Measurements from ENCODE around the gene DACT1.

Gene DACT1

DNA sequence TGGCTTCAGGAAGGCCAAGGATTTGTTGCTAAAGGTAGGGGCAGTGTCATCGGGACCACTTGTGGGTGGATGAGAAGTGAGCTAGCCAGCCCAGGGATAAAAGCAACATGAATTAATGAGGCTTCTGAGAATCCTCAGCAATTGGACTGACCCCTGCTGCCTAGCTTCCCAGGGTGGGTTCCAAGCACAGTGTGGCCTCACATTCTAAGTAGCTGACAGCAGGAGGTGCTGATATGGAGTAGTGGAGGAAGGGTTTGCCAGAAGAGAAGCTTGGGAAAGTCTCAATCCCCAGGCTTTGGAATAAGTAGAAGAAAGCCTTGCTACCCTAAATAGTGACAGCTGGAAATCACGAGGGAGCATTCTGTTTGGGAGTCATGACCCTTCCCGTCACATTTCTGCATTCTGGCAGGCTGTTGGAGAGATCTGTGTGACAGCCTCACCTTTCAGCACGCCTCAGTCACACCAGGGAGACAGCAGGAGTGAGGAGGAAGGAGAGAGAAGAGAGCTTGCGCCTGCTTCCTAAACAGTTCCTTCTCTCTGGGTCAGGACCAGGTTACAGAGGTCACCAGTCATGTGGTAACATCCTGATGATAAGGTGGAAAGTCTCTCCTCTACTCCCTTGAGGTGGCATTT lies 31.2 kb downstream of the DACT1 start:
- TF ChIP-seq, protein P1, sequence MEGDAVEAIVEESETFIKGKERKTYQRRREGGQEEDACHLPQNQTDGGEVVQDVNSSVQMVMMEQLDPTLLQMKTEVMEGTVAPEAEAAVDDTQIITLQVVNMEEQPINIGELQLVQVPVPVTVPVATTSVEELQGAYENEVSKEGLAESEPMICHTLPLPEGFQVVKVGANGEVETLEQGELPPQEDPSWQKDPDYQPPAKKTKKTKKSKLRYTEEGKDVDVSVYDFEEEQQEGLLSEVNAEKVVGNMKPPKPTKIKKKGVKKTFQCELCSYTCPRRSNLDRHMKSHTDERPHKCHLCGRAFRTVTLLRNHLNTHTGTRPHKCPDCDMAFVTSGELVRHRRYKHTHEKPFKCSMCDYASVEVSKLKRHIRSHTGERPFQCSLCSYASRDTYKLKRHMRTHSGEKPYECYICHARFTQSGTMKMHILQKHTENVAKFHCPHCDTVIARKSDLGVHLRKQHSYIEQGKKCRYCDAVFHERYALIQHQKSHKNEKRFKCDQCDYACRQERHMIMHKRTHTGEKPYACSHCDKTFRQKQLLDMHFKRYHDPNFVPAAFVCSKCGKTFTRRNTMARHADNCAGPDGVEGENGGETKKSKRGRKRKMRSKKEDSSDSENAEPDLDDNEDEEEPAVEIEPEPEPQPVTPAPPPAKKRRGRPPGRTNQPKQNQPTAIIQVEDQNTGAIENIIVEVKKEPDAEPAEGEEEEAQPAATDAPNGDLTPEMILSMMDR (IDR thresholded peaks at IDR 0.05; ENCODE audit: extremely low read depth, missing control alignments): no peak
- DNase-seq (ENCODE audit: low spot score): no peak

DNA sequence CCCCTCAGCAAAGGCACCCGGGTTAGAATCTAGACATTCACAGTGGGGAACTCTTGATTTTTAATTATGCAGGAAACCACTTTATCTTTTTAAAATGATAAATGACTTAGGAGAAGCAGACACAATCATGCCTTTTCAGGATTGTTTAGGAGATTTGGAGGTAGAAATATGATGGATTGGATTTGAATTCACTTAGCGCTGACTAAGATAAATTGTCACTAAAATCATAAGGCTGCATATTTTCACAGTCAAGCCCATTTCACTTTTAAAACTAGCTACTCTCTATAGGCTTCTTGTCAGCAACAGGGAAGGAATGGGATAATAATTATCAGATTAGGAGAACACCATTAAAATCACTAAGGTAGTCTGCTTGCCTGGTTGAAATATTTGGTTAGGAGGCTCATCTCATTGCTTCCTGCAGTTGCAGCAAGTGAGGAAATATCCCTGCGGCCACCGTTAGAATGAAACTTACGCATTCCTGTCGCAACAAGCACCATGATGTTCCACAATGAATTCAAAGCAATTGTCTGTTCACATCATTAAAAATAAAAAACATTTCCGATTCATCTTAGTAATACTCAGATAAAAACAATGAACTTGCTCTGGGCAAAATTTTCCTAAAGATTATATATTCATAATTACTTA lies 31.9 kb downstream of the DACT1 start:
- DNase-seq (ENCODE audit: low spot score): no peak

GRCh38 chr14:58671024-58671423 lies 33.3 kb downstream of the DACT1 start:
- TF ChIP-seq, protein P1 (IDR thresholded peaks at IDR 0.05; ENCODE audit: extremely low read depth, missing control alignments): no peak
- DNase-seq (ENCODE audit: low spot score): no peak

More for the DNA sequence above, 31.9 kb downstream of the DACT1 start:
- TF ChIP-seq, protein P1 (IDR thresholded peaks at IDR 0.05; ENCODE audit: extremely low read depth, missing control alignments): no peak

- TF ChIP-seq, protein P1 (IDR thresholded peaks at IDR 0.05; ENCODE audit: extremely low read depth, missing control alignments): no peak
- no peak for DNase-seq (ENCODE audit: low spot score)
Observed at GRCh38 chr14:58671436-58671835, 33.7 kb downstream of the DACT1 start.

- DNase-seq (ENCODE audit: low spot score): no peak
- TF ChIP-seq, protein P1 (IDR thresholded peaks at IDR 0.05; ENCODE audit: extremely low read depth, missing control alignments): no peak
Observed at GRCh38 chr14:58673722-58674121, 36.0 kb downstream of the DACT1 start.

DNA sequence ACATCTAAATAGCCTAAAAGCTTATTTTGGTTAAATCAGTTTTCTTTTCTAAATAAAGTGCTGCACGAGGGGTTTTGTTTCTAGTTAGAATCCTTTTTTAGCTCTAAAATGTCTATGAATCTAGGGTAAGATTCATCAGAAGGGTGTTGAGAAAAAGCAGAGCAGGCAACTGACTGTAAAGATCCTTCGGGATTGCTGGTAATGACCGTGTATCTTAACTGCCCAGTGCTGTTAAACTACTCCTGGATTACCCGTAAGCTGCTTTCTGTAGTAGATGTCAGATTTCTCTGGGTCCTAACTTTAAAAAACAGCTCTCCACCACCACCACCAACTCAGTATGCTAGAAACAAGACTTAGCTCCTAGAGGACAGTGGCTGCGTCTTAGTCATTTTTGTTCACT lies 39.2 kb downstream of the DACT1 start:
- DNase-seq (ENCODE audit: low spot score): no peak
- TF ChIP-seq, protein P1 (IDR thresholded peaks at IDR 0.05; ENCODE audit: extremely low read depth, missing control alignments): no peak

DNA sequence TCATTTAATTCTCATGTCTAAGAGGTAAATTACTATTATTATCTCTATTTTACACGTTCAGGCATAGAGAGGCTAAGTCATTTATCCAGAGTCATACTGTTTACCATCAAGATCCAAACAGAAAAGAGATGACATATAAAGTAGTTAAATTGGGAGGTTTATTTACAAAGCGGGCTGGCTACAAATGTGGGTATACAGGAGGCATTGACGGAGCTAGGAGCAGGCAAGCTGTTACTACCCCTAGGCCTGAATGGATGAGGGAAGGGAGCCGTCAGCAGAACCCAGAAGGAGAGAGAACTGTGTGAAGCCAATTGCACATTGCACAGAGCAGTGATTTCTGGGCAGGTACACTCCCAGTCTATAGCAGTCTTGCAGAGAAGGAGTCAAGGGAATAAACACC lies 39.8 kb downstream of the DACT1 start:
- TF ChIP-seq, protein P1 (IDR thresholded peaks at IDR 0.05; ENCODE audit: extremely low read depth, missing control alignments): no peak
- no peak for DNase-seq (ENCODE audit: low spot score)
